C4-2B (cell line): ENCODE data around the gene ANKH.

Experiments
- CTCF ChIP-seq: fragments of 450-650 bp; conservative IDR thresholded peaks from 2 replicates; pipeline ENCODE4 v1.5.1; 2017; ENCODE audit warnings: mild to moderate bottlenecking
- ZFX ChIP-seq: fragments of 450-650 bp; IDR thresholded peaks from 2 replicates; pipeline ENCODE4 v1.6.1; 2017

GRCh38 chr5:14871214-14872069 lies at the start of gene ANKH:
- TF ChIP-seq CTCF (peak; percentile 90), ZFX (no peak)
